NCI-H460 (cell line): ENCODE results near the gene RXRG. TPM values are rescaled to one million over a fixed set of nuclear protein-coding genes. Genes with fewer than 3 reads are reported as not detected.

Experiments
- total RNA-seq: library from RNA; depleted of rRNA; stranded (reverse); fragments of >200 nt; shearing (Covaris generic); gene quantifications from 2 replicates; pipeline ENCODE4 v1.2.3, GENCODE V29; 2014; rRNA removed

The RXRG gene
- total RNA-seq, 1 experiment from 2014 or later: not detected

Other genes starting within 250 kb of the RXRG start
- not detected in 2 replicates for gene LMX1A, start 88.4 kb downstream of the RXRG start, total RNA-seq
- not detected in 2 replicates for gene LRRC52, start 98.9 kb upstream of the RXRG start, total RNA-seq
- gene MGST3, start 186.1 kb upstream of the RXRG start, total RNA-seq: 156 and 158 TPM in 2 replicates